GM19193 (cell line): Measurements from ENCODE around the gene MIER2.

Source experiments
- POLR2A ChIP-seq: IDR thresholded peaks from 4 replicates; pipeline ENCODE4 v1.6.1; 2011; ENCODE audit not compliant: insufficient read depth, insufficient read length; ENCODE audit errors: extremely low read depth

MIER2 gene

GRCh38 chr19:342128-342455 is 2.5 kb downstream of the MIER2 start:
- no peak for TF ChIP-seq POLR2A

GRCh38 chr19:341386-342127 is 3.0 kb downstream of the MIER2 start:
- no peak for TF ChIP-seq POLR2A

- TF ChIP-seq POLR2A, result no peak
These were observed 3.8 kb downstream of the MIER2 start for GRCh38 chr19:340620-341385.

GRCh38 chr19:339262-339887 is 5.2 kb downstream of the MIER2 start:
- no peak for TF ChIP-seq POLR2A

GRCh38 chr19:338421-338820 is 6.2 kb downstream of the MIER2 start:
- no peak for TF ChIP-seq POLR2A

- no peak for TF ChIP-seq POLR2A
These were observed 8.5 kb downstream of the MIER2 start for GRCh38 chr19:336067-336614.

GRCh38 chr19:335486-336066 is 9.0 kb downstream of the MIER2 start:
- TF ChIP-seq POLR2A, result no peak

- no peak for TF ChIP-seq POLR2A
These were observed 9.5 kb downstream of the MIER2 start for GRCh38 chr19:335072-335471.

- TF ChIP-seq POLR2A, result no peak
These were observed 10.1 kb downstream of the MIER2 start for GRCh38 chr19:334296-335071.

- TF ChIP-seq POLR2A, result no peak
These were observed 14.1 kb downstream of the MIER2 start for GRCh38 chr19:330503-330902.

GRCh38 chr19:329876-330275 is 14.7 kb downstream of the MIER2 start:
- no peak for TF ChIP-seq POLR2A

- TF ChIP-seq POLR2A, result no peak
These were observed 16.5 kb downstream of the MIER2 start for GRCh38 chr19:328025-328505.

GRCh38 chr19:327291-328024 is 17.1 kb downstream of the MIER2 start:
- TF ChIP-seq POLR2A, result no peak

GRCh38 chr19:326871-327270 is 17.7 kb downstream of the MIER2 start:
- no peak for TF ChIP-seq POLR2A
